Measurements from ENCODE around the gene CRYGB.

Gene CRYGB, protein sequence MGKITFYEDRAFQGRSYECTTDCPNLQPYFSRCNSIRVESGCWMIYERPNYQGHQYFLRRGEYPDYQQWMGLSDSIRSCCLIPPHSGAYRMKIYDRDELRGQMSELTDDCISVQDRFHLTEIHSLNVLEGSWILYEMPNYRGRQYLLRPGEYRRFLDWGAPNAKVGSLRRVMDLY

DNA sequence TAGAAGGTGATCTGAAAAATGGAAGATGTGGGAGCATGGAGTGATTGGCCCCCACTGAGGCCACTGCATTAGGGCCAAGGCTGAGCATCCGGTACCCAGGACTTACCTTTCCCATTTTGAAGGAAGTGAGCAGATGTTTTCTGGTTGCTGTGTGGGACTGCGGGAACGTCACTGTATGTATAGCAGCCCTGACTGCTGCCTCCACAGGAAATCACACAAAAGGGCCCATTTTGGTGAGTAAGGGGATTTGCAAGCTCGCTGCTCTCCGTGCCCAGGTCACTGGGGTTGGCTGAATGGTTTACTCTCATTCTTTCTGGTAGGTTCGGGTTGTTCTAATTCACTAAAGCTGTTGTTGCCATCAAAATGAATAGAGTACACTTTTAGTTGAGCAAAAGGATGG is at the start of gene CRYGB:
CRYGB (minus strand) TSS at position 153 of the 400 bp plus-strand sequence; CDS start at position 115, 38 bp downstream.
- ATAC-seq, result no peak

- no peak for ATAC-seq
Measured at GRCh38 chr2:208195531-208195930, 49.6 kb upstream of the CRYGB start.

GRCh38 chr2:208192611-208193236 is 46.8 kb upstream of the CRYGB start:
- no peak for ATAC-seq

DNA sequence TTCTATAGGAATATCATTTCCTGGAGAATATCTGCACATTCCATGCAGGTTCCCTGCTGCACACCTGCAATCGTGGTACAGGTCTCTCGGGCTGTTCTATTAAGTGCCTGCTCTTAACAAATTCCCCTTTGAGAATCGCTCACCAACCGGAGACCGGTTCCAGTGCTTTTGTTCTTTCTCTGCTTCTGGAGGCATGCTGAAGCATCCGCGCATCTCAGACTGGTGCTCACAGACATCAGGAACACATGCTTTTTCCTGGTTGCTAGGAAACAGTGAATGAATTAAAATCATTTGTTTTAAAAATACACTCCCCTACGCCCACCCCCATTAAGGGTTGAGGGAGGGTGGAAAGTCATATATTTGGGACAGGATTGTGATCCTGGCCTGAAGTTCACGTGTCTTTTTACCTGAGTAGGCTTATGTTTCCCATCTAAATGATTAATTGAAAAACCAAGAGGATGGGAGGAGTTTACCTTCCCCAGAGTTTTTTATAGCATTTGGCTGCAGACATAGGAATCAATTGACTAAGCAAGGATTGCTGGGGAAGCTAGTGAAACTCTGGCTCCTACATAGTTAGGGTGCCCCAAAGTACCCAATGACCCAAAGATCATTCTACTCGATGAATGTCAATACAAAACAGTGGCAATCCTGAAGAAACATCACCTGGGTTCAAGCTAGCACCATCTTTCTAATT is 44.0 kb upstream of the CRYGB start, which contains the start of gene C2orf80:
C2orf80 (minus strand) TSS at position 221 of the 694 bp plus-strand sequence. CDS start 3,044 bp downstream, outside the sequence.
- ATAC-seq, result no peak

DNA sequence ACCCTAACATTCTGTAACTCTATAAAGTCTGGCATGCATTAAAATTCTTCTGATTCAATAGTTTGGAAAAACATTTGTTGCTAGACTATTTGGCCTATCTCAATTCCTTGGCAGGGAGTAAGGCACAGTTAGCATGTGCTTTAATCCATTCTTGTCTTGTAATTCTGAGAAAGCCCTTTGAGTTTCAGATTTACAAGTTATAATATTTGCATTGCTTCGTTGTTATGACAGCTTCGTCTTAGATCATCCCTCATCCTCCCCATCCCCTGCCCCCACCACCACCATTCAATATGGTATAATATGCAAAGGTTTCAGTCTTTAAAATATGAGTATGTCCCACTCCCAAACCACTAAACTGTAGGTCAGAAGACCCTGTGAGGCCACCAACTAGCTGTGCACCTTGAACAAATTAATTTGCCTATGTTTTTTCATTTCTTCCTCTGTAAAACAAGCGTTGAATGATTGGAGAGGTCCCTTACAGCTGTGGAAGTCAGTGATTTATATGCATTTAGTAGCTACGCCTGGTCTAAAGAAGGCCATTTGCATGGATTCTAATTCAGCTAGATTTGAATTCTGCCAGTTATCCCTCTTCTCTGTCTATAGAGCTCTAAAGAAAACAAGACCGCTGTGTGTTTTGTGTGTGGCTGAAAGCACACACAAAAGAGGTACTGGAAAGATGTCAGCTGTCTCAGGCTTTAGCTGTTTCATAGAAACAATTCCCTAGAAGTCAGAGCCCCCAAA is 43.3 kb upstream of the CRYGB start:
- ATAC-seq, result no peak

DNA sequence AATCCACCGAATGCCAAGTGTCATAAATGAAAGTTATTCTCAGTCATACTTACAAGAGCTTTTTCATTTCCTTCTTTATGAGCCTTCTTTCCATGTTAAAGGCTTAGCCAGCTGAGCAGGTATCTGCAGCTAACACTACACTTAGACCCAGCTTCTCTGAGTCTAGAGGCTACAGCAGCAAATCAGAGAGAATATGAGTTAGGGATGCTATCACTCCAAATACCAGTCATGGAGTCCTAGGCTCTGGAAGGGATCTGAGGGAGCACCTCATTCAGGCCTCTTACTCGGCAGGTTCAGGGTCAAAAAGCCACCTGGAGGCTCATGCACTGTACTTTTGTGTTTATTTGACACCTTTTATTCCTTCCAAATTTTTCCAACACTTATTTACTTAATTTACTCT is 40.9 kb upstream of the CRYGB start:
- no peak for ATAC-seq

DNA sequence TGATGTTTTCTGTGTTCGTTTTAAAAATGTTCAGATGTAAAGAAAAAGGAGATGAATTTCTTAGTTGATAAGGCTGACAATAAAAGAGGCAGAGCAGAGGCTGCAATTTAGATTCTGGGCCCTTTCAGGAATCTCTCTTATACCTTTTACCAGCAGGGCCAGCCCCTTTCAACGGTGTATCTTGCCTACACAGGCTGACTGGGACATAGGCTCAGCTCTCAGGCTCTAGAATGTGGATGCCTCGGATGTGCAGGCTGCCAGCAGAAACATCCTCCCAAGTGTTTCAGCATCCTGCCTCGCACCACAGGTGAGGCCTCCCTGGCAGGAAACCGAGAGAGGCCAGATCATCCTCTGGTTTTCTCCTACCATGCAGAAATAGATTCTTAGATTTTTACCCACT is 40.5 kb upstream of the CRYGB start:
- ATAC-seq, result no peak

DNA sequence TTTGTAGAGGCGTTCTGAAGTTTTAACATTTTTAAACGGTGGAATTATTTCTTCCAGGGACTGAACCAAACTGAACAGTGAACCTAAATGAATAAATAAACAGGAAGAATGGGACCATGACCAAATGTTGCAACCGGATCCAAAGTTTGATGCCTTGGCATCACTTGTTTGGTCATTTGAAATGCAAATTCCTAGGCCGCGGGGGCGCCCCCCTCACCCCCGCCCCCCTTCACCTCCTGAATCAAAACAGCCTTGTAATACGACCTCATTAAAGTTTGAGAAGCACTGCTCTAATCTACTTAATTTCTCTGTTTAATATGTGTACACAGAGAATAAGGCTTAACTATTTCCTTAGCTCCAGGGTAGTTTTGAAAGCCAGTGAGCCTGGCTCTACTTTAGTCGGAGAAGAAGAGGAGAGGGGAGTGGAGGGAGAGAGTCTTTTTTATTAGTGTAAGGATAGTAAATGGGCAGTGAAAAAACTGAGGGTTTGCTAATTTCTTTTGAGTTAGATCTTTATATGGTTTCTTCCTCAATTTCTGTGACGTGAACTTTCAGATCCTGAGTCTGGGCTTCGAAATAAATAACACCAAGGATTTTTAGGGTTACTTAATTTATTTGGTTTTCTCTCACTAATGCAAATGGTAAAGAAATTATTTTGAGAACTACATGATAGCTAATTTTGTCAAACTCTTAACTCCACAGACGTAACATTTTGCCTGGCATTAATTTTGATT is 38.2 kb upstream of the CRYGB start:
- no peak for ATAC-seq

- no peak for ATAC-seq
Measured at GRCh38 chr2:208183526-208183925, 37.6 kb upstream of the CRYGB start.

DNA sequence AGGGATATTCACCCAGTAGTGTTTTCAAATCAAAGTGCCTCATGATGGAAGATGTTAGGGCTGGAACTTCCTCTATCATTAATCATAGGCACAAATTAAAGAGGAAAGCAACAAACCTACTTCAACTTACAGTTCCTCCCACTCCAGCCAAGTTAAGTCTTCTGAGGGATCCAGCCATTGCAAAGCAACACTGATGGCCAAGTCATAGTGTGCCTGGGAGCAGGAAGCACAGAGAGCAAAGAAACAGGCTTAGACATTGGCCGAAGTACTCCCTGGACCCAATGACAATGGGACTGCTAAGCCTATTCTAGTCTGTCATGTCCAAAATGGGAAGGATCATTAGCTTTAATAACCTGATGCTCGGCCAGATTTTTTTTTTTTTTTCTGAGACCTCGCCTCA is 36.9 kb upstream of the CRYGB start:
- ATAC-seq, result no peak

- no peak for ATAC-seq
Measured at GRCh38 chr2:208179028-208179609, 33.2 kb upstream of the CRYGB start.

DNA sequence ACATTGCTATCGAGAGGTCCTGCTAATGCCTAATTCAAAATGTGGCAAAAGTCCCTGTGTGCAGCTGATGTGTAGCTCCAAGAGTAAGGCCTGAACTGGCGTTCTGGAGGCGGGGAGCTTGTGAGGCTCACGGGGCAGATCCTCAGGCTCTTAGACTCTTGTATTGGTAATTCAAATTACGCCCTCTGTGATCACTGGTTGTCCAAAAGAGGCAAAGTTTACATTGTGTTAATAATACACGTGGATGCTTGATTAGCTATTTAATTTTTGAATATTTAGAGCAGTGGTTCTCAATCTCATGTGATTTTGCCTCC is 29.8 kb upstream of the CRYGB start:
- no peak for ATAC-seq

GRCh38 chr2:208175069-208175839 is 29.3 kb upstream of the CRYGB start:
- ATAC-seq, result peak; percentile 90 to 91

GRCh38 chr2:208174144-208174543 is 28.2 kb upstream of the CRYGB start:
- ATAC-seq, result no peak

- no peak for ATAC-seq
Measured at GRCh38 chr2:208172125-208172524, 26.2 kb upstream of the CRYGB start.

GRCh38 chr2:208164951-208165755 is 19.2 kb upstream of the CRYGB start:
- no peak for ATAC-seq

- no peak for ATAC-seq
Measured at GRCh38 chr2:208163489-208163888, 17.5 kb upstream of the CRYGB start, which contains the start of gene CRYGA. Gene CRYGA (minus strand): TSS chr2:208163589. CDS start chr2:208163556, 33 bp downstream.

- ATAC-seq, result no peak
Measured at GRCh38 chr2:208156439-208156838, 10.5 kb upstream of the CRYGB start.

GRCh38 chr2:208153156-208153555 is 7.2 kb upstream of the CRYGB start:
- no peak for ATAC-seq

DNA sequence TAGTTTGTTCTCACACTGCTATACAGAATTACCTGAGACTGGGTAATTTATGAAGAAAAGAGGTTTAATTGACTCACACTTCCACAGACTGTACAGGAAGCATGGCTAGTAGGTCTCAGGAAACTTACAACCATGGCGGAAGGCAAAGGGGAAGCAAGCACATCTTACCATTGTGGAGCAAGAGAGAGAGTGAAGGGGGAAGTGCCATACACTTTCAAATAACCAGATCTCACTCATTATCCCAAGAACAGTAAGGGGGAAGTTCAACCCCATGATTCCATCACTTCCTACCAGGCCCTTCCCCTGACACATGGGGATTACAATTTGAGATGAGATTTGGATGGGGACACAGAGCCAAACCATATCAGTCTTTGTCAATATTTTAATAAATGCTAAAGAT is 5.0 kb upstream of the CRYGB start:
- ATAC-seq, result no peak

DNA sequence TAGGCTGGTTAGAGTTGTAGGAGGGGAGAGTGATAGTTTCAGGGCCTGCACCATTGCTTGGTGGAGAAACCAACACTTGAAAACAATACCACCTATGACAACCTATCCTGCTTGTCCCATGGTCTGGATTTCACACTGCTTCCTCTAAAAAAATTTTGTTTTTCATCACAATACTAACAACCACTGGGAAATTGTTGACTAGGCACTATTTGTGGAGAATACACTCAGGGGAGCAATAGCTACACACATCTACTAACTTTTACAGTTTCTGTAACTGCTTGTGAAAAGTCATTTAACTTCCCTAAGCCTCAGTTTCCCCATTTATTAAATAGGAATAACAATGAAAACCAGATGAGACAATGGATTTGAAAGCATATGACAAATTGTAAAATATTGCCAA is 4.1 kb upstream of the CRYGB start:
- ATAC-seq, result no peak
